ENCODE data around the gene MAP2K3.

DNA sequence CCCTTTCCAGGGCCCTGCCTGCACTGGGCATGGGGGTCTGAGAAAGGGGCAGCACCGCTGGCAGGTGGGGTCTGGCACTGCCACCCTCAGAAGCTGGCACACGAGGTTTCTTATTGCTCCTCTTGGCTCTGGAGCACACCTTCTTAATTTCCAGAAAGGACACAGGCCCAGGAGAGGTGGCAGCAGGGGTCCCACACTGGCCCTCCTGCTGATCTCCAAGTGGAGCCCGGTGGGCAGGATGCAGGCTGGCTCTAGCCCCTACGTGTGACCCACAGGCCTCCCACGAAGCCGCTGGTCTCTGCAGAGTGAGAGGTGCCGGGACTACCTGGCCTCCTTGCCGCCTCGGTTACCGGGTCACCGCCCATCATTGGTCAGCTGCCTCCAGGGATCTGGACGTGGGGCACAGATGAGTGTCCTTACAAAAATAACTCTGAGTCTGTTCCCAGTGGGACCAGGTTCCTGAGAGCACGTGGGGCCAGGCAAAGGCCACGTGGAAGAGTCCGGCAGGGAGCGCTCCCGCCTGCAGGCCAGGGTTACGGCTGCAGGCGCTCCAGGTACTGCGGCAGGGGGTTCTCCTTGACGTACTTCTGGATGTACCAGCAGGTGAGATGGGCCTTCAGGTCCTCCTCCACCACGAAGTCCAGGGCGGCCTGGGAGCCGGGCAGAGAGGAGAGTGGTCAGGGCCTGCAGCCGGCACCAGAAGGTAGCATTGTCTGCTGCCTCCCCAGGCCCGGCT is 41.6 kb upstream of the MAP2K3 start:
- TF ChIP-seq TEAD1 (CRISPR knock-in tag; IDR thresholded peaks at IDR 0.05), result no peak
- no peak for TF ChIP-seq SP1 (CRISPR knock-in tag; conservative IDR thresholded peaks at IDR 0.05)

Measured in WTC11 (cell line).